GM21423 (cell line): ENCODE results near the gene NPC1L1.
"Not testable (repeated sequence)": the region's sequence is repeated elsewhere in the genome, so short reads cannot be mapped to it uniquely, and the experiment has no call there.

Source experiments
- ATAC-seq: cut with Tn5 transposase; IDR thresholded peaks from one replicate; pipeline ENCODE4 v1.9.1; 2021; ENCODE audit warnings: mild to moderate bottlenecking, moderate library complexity; ENCODE audit not compliant: unreplicated experiment

The NPC1L1 gene

DNA sequence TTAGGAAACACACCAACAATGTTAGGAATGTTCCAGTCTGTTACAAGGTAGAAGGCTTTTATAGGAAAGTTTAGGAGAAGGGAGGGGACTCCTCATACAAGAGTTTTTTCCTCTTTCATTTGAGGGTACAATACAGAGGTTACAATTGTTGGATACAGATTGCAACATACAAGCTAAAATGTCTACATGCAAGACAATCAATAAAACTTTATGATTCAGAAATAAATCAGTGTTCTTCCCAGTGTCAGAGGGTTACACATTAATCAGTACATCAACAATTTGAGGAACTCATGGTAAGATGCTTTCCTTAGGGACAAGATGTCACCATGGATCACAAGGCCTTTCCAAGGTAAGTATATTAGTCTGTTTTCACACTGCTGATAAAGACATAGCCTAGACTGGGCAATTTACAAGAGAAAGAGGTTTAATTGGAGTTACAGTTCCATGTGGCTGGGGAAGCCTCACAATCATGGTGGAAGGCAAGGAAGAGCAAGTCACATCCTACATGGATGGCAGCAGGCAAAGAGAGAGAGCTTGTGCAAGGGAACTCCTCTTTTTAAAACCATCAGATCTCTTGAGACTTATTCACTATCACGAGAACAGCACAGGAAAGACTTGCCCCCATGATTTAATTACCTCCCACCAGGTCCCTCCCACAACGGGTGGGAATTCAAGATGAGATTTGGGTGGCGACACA, 34.4 kb downstream of the NPC1L1 start:
- ATAC-seq = not testable (repeated sequence)

DNA sequence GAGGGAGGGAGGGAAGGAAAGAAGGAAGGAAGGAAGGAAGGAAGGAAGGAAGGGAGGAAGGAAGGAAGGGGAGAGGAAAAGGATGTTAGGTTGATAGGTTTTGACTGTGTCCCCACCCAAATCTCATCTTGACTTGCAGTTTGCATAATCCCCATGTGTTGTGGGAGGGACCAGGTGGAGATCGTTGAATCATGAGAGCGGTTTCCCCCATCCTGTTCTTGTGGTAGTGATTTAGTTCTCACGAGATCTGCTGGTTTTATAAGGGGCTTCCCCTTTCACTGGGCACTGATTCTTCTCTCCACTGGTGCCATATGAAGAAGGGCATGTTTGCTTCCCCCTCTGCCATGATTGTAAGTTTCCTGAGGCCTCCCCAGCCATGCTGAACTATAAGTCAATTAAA, 35.5 kb downstream of the NPC1L1 start:
- no peak for ATAC-seq

GRCh38 chr7:44498230-44498954, 42.7 kb downstream of the NPC1L1 start:
- ATAC-seq = no peak

DNA sequence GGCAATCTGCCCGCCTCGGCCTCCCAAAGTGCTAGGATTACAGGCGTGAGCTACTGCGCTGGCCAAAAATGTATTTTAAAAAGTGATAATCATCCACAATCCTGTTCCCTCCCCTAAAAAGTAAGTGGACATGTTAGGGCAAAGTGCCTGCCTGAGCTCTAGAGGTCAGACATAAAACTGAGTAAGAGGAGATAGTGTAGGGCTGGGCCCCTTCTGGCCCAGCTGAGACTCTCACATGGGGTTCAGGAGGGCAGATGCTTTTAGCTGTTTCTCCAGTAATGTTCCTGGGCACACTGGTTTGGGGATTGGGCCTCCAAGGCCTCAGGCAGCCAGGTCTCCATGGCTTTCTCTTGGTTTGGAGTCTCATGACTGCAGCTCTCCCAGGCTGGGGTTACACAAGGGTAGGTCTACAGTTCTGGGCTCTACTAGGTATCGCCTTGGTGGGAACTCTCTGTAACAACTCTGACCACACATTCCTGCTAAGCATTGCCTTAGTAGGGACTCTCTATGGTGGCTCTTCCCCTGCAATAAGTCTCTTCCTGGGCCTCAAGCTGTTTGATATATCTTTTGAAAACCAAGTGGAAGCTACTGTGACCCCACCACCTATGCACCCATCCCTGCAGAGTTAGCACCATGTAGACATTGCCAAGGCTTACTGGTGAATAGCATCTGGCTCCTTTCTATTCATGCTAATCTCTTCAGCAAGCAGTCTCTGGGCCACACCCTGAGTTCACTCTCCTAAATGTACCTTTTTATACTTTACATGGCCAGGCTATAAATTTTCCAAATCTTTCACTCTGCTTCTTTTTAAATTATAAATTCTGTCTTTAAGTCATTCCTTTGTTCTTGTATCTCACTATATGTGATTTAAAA, 43.7 kb downstream of the NPC1L1 start:
- ATAC-seq = no peak

DNA sequence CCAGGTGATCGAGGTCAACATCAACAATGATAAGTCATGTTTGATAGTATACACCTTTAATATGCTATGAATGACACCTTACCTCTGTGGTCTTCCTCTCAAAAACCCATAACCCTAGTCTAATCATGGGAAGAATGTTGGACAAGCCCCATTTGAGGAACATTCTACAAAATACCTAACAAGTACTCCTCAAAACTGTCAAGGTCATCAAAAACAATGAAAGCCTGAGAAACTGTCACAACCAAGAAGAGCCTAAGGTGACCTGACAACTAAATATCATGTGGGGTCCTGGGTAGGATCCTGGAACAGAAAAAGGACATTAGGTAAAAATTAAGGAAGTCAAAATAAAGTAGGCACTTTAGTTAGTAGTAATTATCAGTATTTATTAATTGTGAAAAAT, 44.7 kb downstream of the NPC1L1 start:
- no peak for ATAC-seq

GRCh38 chr7:44494960-44495359, 46.2 kb downstream of the NPC1L1 start:
- no peak for ATAC-seq

- no peak for ATAC-seq
These were observed 49.9 kb downstream of the NPC1L1 start for GRCh38 chr7:44491229-44491628.

DNA sequence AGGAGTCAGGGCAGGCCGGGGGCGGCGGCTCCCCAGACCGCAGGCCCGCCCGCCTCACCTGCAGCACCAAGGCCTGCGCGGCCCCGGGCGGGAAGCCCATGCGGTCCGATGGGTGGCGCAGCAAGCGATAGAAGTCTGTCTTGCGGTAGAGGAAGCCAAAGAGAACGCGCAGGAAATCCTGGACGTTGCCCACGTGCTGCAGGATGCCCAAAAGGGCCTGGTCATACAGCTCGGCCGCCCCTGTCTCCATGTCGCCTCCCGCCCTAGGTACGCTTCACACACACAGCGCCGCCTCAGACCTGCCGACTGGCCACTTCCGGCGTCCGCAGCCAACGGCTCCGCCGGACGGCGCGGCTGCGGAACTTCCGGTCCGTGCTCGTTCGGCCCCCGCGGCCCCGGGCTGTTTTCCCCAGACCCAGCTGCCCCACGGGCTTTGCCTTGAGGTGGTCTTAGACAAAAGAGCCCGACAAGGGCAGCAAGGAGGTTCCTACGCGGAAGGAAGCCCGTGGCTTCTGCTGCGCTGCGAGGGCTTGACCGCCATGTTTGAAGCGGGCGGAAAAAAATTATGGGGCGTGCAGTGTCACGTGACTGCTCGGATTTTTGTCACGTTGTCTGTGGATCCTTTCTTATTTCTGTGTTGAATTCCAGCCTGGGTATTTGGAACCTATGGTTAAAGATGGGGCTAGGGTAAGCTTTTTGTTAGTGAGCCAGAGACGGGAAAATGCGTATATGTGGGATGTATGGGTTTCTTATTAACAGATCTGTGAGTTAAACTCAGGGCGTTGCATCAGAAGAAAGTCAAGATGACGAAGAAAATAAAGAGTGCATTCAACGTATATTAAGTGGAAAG, 50.6 kb downstream of the NPC1L1 start, which contains the start of gene NUDCD3:
TSS of gene NUDCD3 (minus strand) at position 308 of the 850 bp plus-strand sequence. CDS start at position 250, 58 bp downstream.
- peak; percentile 89 for ATAC-seq

GRCh38 chr7:44489955-44490350, 51.2 kb downstream of the NPC1L1 start:
- ATAC-seq = peak; percentile 19

- ATAC-seq = no peak
These were observed 52.2 kb downstream of the NPC1L1 start for GRCh38 chr7:44488955-44489354.

DNA sequence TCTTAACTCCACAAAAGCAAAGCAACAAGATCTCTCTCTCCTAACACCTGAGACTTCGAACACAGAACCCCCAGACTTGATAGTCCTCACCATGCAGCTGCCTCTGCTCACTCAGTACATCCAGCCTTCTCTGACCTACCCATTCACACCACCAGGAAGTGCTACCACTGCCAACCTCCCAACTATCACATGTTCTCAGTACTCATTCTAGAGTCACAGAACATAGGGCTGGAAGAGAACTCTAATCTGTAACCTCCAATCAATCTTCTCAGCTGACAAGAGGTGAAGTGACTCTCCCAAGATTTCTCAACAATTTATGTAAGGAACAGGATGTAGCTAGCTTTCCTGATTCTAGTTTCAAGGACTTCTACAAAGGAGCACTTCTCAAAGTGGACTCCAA, 54.4 kb downstream of the NPC1L1 start:
- ATAC-seq = no peak

DNA sequence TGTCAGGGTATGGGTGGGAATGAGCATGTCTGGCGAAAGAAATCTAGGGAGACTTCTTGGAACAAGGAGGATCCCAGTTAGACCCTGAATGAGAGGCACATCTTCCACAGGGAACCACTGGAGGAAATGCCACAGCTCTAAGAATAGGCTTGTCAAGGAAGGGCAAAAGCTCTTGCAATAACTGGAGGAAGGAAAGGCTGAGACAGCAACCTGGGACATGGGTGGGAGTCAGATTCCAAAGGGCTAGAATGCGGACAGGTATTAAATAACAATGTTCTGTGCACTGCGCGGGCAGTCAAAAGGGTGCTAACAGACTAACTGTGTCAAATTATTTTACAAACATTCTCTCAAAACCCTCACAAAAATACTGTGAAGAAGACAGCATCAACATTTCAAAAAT, 55.1 kb downstream of the NPC1L1 start:
- no peak for ATAC-seq

DNA sequence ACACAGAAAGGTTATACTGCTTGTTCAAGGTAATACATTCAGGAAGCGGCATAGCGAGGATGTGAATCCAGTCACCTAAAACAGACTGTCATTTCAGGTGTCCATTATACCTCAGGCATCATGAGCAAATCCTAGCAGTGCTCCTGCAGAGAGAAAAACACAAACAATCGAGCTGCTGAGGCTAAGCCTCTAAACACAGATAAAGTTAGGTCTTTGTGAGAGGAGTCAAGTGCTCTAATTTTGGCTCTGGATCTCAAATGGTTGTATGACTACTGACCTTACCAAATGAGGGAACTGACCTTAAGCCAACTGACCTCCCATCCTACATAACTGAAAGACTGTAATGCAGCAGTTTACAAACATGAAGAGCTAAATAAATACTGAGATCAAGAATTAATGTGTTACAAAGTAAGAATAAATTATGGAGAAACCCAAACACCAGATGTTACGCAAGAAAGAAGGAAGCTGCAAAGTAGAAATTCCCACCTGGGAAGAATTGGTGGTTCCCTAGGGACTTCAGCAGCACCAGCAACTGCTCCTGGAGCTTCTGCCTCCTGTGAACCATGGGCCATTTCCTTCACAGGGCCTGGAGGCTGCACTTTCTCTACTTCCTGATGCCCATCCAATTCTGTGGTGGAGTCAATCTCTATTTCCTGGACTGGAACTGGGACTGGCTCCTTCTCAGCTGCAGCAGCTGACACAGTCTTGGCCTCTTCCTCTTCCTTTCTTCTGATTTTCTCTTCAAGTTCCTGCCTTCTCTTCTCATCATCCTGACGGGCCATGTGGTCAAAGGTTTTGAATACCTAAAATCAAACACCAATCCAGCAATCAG, 56.4 kb downstream of the NPC1L1 start:
- ATAC-seq = no peak

GRCh38 chr7:44482502-44483485, 58.3 kb downstream of the NPC1L1 start:
- no peak for ATAC-seq

DNA sequence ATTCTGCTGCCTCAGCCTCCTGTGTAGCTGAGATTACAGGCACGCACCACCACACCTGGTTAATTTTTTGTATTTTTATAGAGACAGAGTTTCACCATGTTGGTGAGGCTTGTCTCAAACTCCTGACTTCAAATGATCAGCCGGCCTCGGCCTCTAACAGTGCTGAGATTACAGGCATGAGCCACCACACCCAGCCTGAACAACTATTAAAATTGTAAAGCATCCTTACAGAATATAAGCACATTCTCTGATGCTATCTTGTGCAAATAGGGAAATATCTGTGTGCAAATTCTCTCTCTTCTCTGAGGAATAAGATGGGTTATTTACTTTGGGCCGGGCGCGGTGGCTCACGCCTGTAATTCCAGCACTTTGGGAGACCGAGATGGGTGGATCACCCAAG, 63.2 kb downstream of the NPC1L1 start:
- no peak for ATAC-seq

- peak; percentile 71 for ATAC-seq
These were observed 63.9 kb downstream of the NPC1L1 start for GRCh38 chr7:44477063-44477830.

DNA sequence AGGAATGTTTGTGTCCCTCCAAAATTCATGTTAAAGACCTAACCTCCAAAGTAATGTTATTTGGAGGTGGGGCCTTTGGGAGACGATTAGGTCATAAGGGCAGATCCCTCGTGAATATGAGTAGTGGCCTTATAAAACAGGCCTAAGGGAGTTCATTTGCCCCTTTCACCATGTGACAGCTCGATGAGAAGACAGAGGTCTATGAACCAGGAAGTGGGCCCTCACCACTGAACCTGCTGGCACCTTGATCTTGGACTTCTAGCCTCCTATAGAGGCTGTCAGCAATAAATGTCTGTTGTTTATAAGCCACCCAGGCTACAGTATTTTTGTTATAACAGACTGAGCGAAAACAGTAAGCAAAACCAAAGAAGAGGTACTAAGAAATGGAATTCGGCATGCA, 64.8 kb downstream of the NPC1L1 start:
- no peak for ATAC-seq

DNA sequence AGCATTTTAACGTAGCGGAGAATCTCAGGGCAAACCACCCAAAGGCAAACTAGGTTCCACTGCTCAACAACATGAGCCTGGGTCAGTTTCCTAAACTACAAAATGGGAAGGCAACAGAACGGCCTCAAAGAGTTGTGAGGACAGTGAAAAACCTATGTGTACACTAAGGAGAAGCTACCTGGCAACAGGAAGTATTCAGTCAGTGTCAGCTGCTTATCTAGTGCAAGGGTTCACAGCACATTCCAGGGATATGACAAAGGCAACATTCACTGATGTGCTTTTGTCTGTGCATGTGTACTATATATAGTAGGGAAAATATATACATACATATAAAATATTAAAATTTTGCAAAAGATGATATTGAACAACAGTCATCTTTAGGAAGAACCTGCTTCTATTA, 67.8 kb downstream of the NPC1L1 start:
- no peak for ATAC-seq
